SJSA1 (cell line): ENCODE results near the gene CAMTA1. TPM values are rescaled to one million over a fixed set of nuclear protein-coding genes. Genes with fewer than 3 reads are reported as not detected.

ENCODE experiments used
- DNase-seq, 2 experiments: peaks; one replicate each; pipeline ENCODE4 v3.0.0-alpha.2; 2015 to 2020; ENCODE audit warnings: low spot score in 2 of 2, low read depth in 1 of 2
- H3K27ac ChIP-seq: fragments of 250-450 bp; sonication (Bioruptor Pico); 2 replicates; pipeline ENCODE4 v1.5.1; 2020; ENCODE audit warnings: mild to moderate bottlenecking, moderate library complexity
- H3K27me3 ChIP-seq: fragments of 250-450 bp; sonication (Bioruptor Pico); replicated peaks from 2 replicates; pipeline ENCODE4 v1.5.1; 2020; ENCODE audit warnings: mild to moderate bottlenecking, moderate library complexity
- H3K36me3 ChIP-seq: fragments of 250-450 bp; sonication (Bioruptor Pico); 2 replicates; pipeline ENCODE4 v1.5.1; 2020; ENCODE audit warnings: mild to moderate bottlenecking
- H3K4me1 ChIP-seq: fragments of 250-450 bp; sonication (Bioruptor Pico); replicated peaks from 2 replicates; pipeline ENCODE4 v1.6.1; 2021; ENCODE audit warnings: mild to moderate bottlenecking
- H3K4me3 ChIP-seq: fragments of 250-450 bp; sonication (Bioruptor Pico); 2 replicates; pipeline ENCODE4 v1.5.1; 2020; ENCODE audit warnings: mild to moderate bottlenecking
- H3K9me3 ChIP-seq: fragments of 250-450 bp; sonication (Bioruptor Pico); replicated peaks from 2 replicates; pipeline ENCODE4 v1.5.1; 2020; ENCODE audit warnings: mild to moderate bottlenecking
- total RNA-seq: library from RNA; depleted of rRNA; stranded (reverse); fragments of >200 nt; shearing (Covaris generic); gene quantifications from 2 replicates; pipeline ENCODE4 v1.2.3, GENCODE V29; 2014

CAMTA1 gene
- total RNA-seq, 1 experiment from 2014 or later: 136 TPM

GRCh38 chr1:6870571-6870970, 85.3 kb downstream of the CAMTA1 start:
- H3K27me3 ChIP-seq: no peaks in the 10 kb centered on the region
- no peak overlapping the region for H3K4me3 ChIP-seq
- H3K36me3 ChIP-seq: peaks cover 10% of the 10 kb centered on the region
- peaks cover 84% of the 10 kb centered on the region for H3K4me1 ChIP-seq
- DNase-seq: peak in 1 of 2 experiments; percentile 49
- H3K9me3 ChIP-seq: no peaks in the 10 kb centered on the region
- H3K27ac ChIP-seq: peak overlapping the region; percentile 83

GRCh38 chr1:6871300-6871972, 86.2 kb downstream of the CAMTA1 start:
- no peaks in the 10 kb centered on the region for H3K27me3 ChIP-seq
- no peak for DNase-seq
- no peaks in the 10 kb centered on the region for H3K9me3 ChIP-seq
- peak overlapping the region; percentile 83 for H3K27ac ChIP-seq
- H3K4me1 ChIP-seq: peaks cover 76% of the 10 kb centered on the region
- H3K4me3 ChIP-seq: no peak overlapping the region
- peaks cover 10% of the 10 kb centered on the region for H3K36me3 ChIP-seq

- H3K27ac ChIP-seq: peak overlapping the region; percentile 8; the same call in 1 of the 2 replicates
These were observed 87.5 kb downstream of the CAMTA1 start for GRCh38 chr1:6872573-6873261.

GRCh38 chr1:6873298-6874015, 88.2 kb downstream of the CAMTA1 start:
- peaks cover 10% of the 10 kb centered on the region for H3K36me3 ChIP-seq
- no peaks in the 10 kb centered on the region; the same call in 1 of the 2 replicates for H3K9me3 ChIP-seq
- H3K27ac ChIP-seq: 0 out of 2 replicates have a peak overlapping the region, but pooled peaks have one; percentile 8
- no peaks in the 10 kb centered on the region for H3K27me3 ChIP-seq
- H3K4me1 ChIP-seq: peaks cover 58% of the 10 kb centered on the region
- H3K4me3 ChIP-seq: no peak overlapping the region
- no peak for DNase-seq

More at GRCh38 chr1:6872573-6873261, 87.5 kb downstream of the CAMTA1 start:
- Histone ChIP-seq H3K36me3 (peaks cover 10% of the 10 kb centered on the region), H3K4me3 (no peak overlapping the region), H3K4me1 (peaks cover 65% of the 10 kb centered on the region), H3K9me3 (no peaks in the 10 kb centered on the region), H3K27me3 (no peaks in the 10 kb centered on the region)
- peak in 1 of 2 experiments; percentile 28 for DNase-seq

- no peak overlapping the region for H3K27ac ChIP-seq
- H3K4me1 ChIP-seq: peaks cover 50% of the 10 kb centered on the region
- DNase-seq: no peak
- peaks cover 10% of the 10 kb centered on the region for H3K36me3 ChIP-seq
- no peak overlapping the region for H3K4me3 ChIP-seq
- no peaks in the 10 kb centered on the region for H3K27me3 ChIP-seq
- no peaks in the 10 kb centered on the region; the same call in 1 of the 2 replicates for H3K9me3 ChIP-seq
These were observed 89.0 kb downstream of the CAMTA1 start for GRCh38 chr1:6874298-6874697.

- H3K9me3 ChIP-seq: no peaks in the 10 kb centered on the region; the same call in 1 of the 2 replicates
- no peaks in the 10 kb centered on the region for H3K27me3 ChIP-seq
- H3K4me1 ChIP-seq: peaks cover 10% of the 10 kb centered on the region
- H3K4me3 ChIP-seq: no peak overlapping the region
- 0 out of 2 replicates have a peak overlapping the region, but pooled peaks have one; percentile 0 for H3K27ac ChIP-seq
- no peak for DNase-seq
- no peaks in the 10 kb centered on the region; the same call in 1 of the 2 replicates for H3K36me3 ChIP-seq
These were observed 95.9 kb downstream of the CAMTA1 start for GRCh38 chr1:6880951-6881690.

GRCh38 chr1:6882414-6882813, 97.2 kb downstream of the CAMTA1 start:
- Histone ChIP-seq H3K4me1 (peaks cover 10% of the 10 kb centered on the region), H3K27ac (no peak overlapping the region), H3K4me3 (no peak overlapping the region), H3K9me3 (no peaks in the 10 kb centered on the region; the same call in 1 of the 2 replicates), H3K27me3 (no peaks in the 10 kb centered on the region), H3K36me3 (no peaks in the 10 kb centered on the region; the same call in 1 of the 2 replicates)
- DNase-seq: no peak

GRCh38 chr1:6884652-6885153, 99.4 kb downstream of the CAMTA1 start:
- no peaks in the 10 kb centered on the region for H3K36me3 ChIP-seq
- H3K27ac ChIP-seq: no peak overlapping the region
- DNase-seq: no peak
- H3K9me3 ChIP-seq: no peaks in the 10 kb centered on the region
- peaks cover 21% of the 10 kb centered on the region for H3K4me1 ChIP-seq
- no peak overlapping the region for H3K4me3 ChIP-seq
- H3K27me3 ChIP-seq: no peaks in the 10 kb centered on the region

- Histone ChIP-seq H3K4me3 (no peak overlapping the region), H3K9me3 (no peaks in the 10 kb centered on the region), H3K27me3 (no peaks in the 10 kb centered on the region), H3K36me3 (no peaks in the 10 kb centered on the region), H3K4me1 (peaks cover 20% of the 10 kb centered on the region), H3K27ac (no peak overlapping the region)
- DNase-seq: no peak
These were observed 100.2 kb downstream of the CAMTA1 start for GRCh38 chr1:6885426-6885825.

GRCh38 chr1:6886523-6886922, 101.3 kb downstream of the CAMTA1 start:
- peaks cover 11% of the 10 kb centered on the region for H3K4me1 ChIP-seq
- H3K27me3 ChIP-seq: no peaks in the 10 kb centered on the region

GRCh38 chr1:6888268-6888667, 103.0 kb downstream of the CAMTA1 start:
- no peak overlapping the region for H3K4me3 ChIP-seq
- no peaks in the 10 kb centered on the region for H3K36me3 ChIP-seq
- no peak overlapping the region for H3K27ac ChIP-seq
- H3K27me3 ChIP-seq: no peaks in the 10 kb centered on the region
- DNase-seq: peak in 1 of 2 experiments; percentile 18
- H3K4me1 ChIP-seq: peaks cover 11% of the 10 kb centered on the region
- no peaks in the 10 kb centered on the region for H3K9me3 ChIP-seq

More at GRCh38 chr1:6886523-6886922, 101.3 kb downstream of the CAMTA1 start:
- no peak for DNase-seq
- no peak overlapping the region for H3K27ac ChIP-seq
- no peaks in the 10 kb centered on the region for H3K36me3 ChIP-seq
- no peaks in the 10 kb centered on the region for H3K9me3 ChIP-seq
- no peak overlapping the region for H3K4me3 ChIP-seq

- Histone ChIP-seq H3K4me3 (no peak overlapping the region), H3K27me3 (no peaks in the 10 kb centered on the region), H3K9me3 (no peaks in the 10 kb centered on the region), H3K36me3 (no peaks in the 10 kb centered on the region), H3K4me1 (peaks cover 11% of the 10 kb centered on the region), H3K27ac (no peak overlapping the region)
- no peak for DNase-seq
These were observed 103.6 kb downstream of the CAMTA1 start for GRCh38 chr1:6888870-6889269.

- Histone ChIP-seq H3K27me3 (no peaks in the 10 kb centered on the region), H3K9me3 (no peaks in the 10 kb centered on the region), H3K36me3 (no peaks in the 10 kb centered on the region), H3K27ac (no peak overlapping the region), H3K4me3 (no peak overlapping the region), H3K4me1 (peaks cover 11% of the 10 kb centered on the region)
- peak in 1 of 2 experiments; percentile 59 for DNase-seq
These were observed 104.7 kb downstream of the CAMTA1 start for GRCh38 chr1:6889875-6890480.
